Thoracic aorta (tissue), 2 donors: Measurements from ENCODE around the gene KLHL3. TPM values are rescaled to one million over a fixed set of nuclear protein-coding genes. Genes with fewer than 3 reads are reported as not detected.

Source experiments
- ATAC-seq: fragments of 150-250 bp; one replicate; pipeline ENCODE4 v1.8.0; 2017; ENCODE audit warnings: low read depth; ENCODE audit not compliant: insufficient number of reproducible peaks, low FRiP score
- DNase-seq: peaks from one replicate; pipeline ENCODE4 v3.0.0-alpha.2; 2020; ENCODE audit warnings: low spot score
- H3K27ac ChIP-seq, 2 donors: fragments of 200-600 bp; sonication (generic); 1 replicate in 1 of 2; 2 replicates in 1 of 2; pipeline ENCODE4 v1.5.1; 2016; ENCODE audit warnings: mild to moderate bottlenecking in 2 of 2, moderate library complexity in 2 of 2
- H3K27me3 ChIP-seq: fragments of 200-600 bp; sonication (generic); replicated peaks from 2 replicates; pipeline ENCODE4 v1.6.0; 2016; ENCODE audit warnings: mild to moderate bottlenecking; ENCODE audit not compliant: insufficient read depth
- H3K36me3 ChIP-seq: fragments of 200-600 bp; sonication (generic); one replicate; pipeline ENCODE4 v1.5.1; 2016
- H3K4me1 ChIP-seq, 2 donors: fragments of 200-600 bp; sonication (generic); 1 replicate in 1 of 2; 2 replicates in 1 of 2; pipeline versions ENCODE4 v1.5.1 to v1.6.0; 2016; ENCODE audit warnings: low read depth in 2 of 2, mild to moderate bottlenecking in 1 of 2; ENCODE audit not compliant: control insufficient read depth in 1 of 2
- H3K4me3 ChIP-seq: fragments of 200-600 bp; sonication (generic); 2 replicates; pipeline ENCODE4 v1.5.1; 2016; ENCODE audit warnings: mild to moderate bottlenecking
- H3K9me3 ChIP-seq: fragments of 200-600 bp; sonication (generic); 2 replicates; pipeline ENCODE4 v1.5.1; 2016
- total RNA-seq, 2 donors: library from RNA; depleted of rRNA; stranded (reverse); fragments of >200 nt; gene quantifications; one replicate each; pipeline versions ENCODE4 v1.1.0 to v1.2.3, GENCODE V29; 2016
- TF ChIP-seq, protein P1 (sequence below): fragments of 200-600 bp; sonication (generic); IDR thresholded peaks from one replicate; pipeline ENCODE4 v1.5.1; 2019; ENCODE audit warnings: antibody characterized with exemption

Gene KLHL3
- total RNA-seq, 2 donors from 2014 or later: 9.1 to 12.8 TPM

DNA sequence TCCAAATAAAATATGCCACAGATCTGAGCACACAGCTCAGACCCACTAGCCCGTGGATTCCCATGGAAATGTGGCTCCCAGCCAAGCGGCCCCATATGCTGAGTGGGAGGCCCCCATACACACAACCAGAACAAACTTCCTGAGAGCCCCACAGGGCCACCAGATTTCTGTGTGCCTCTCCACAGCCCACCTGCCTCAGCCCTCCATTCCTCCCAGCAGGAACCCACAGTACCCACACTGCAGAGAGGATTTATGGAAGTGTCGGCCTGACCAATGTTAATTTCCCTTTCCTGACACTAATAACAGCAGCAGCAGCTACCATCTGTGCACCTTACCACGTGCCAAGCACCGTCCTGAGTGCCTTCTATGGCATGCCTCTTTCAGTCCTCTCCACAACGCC, 137.5 kb downstream of the KLHL3 start:
- Histone ChIP-seq H3K4me1 (no peaks in the 10 kb centered on the region), H3K9me3 (no peaks in the 10 kb centered on the region), H3K27ac (no peak overlapping the region), H3K36me3 (no peaks in the 10 kb centered on the region), H3K27me3 (no peaks in the 10 kb centered on the region), H3K4me3 (no peak overlapping the region)
- DNase-seq (no peak), ATAC-seq (no peak)
- TF ChIP-seq, protein P1, sequence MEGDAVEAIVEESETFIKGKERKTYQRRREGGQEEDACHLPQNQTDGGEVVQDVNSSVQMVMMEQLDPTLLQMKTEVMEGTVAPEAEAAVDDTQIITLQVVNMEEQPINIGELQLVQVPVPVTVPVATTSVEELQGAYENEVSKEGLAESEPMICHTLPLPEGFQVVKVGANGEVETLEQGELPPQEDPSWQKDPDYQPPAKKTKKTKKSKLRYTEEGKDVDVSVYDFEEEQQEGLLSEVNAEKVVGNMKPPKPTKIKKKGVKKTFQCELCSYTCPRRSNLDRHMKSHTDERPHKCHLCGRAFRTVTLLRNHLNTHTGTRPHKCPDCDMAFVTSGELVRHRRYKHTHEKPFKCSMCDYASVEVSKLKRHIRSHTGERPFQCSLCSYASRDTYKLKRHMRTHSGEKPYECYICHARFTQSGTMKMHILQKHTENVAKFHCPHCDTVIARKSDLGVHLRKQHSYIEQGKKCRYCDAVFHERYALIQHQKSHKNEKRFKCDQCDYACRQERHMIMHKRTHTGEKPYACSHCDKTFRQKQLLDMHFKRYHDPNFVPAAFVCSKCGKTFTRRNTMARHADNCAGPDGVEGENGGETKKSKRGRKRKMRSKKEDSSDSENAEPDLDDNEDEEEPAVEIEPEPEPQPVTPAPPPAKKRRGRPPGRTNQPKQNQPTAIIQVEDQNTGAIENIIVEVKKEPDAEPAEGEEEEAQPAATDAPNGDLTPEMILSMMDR: no peak

DNA sequence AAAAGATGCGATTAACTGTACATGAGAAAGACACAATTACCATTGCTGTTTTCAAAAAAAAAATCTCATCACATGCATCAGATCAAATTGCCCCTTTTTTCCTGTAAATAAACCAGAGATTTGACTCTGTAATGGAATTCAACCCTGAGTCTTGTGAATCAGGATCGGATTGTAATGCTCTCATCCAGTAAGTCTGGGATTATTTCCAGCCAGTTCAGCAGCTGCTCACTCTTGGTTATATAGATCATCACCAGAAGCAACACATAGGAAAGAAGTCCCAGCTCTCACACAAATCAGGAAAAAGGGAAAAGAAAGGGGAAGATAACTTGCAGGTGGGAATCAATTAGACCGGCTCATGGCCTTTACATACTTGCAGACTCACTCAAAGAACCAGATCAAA, 138.9 kb downstream of the KLHL3 start:
- Histone ChIP-seq H3K36me3 (no peaks in the 10 kb centered on the region), H3K4me3 (no peak overlapping the region), H3K9me3 (peaks cover 7% of the 10 kb centered on the region), H3K4me1 (no peaks in the 10 kb centered on the region), H3K27ac (no peak overlapping the region), H3K27me3 (no peaks in the 10 kb centered on the region)
- TF ChIP-seq, protein P1: no peak
- DNase-seq (no peak), ATAC-seq (no peak)

DNA sequence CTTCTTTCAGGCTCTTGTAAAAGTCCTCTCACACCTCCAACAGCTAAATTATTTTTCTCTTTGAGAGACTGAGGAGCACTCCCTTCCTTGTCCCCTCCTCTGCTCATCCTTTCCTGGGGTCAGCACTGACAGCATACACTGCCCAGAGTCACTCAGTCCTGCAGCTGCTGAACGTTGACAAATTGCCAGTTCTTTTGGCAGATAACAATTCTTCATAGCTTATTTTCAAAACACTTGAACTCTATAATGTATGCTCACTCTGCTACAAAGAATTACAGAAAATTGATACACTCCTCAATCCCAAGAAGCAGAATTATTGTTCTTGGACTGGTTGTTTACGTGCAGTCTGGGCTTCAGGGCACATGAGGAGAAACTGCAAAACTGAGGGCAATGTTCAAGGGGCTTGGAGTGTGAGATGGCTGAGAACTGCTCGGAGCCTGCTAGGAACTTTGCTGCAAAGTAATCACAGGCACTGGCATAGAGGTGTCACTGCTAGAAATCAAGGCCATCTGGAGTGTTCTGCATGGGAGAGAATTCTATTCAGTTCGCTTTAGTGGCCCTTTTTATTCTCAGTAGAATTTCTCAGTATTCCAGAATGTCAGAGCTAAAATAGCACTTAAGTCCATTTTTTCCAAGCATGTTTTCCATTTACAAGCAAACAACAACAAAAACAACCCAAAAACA, 140.4 kb downstream of the KLHL3 start:
- no peak overlapping the region for H3K4me3 ChIP-seq
- no peak overlapping the region for H3K27ac ChIP-seq
- ATAC-seq (no peak), DNase-seq (no peak)
- no peaks in the 10 kb centered on the region for H3K36me3 ChIP-seq
- TF ChIP-seq, protein P1: no peak
- H3K4me1 ChIP-seq: no peaks in the 10 kb centered on the region
- H3K27me3 ChIP-seq: no peaks in the 10 kb centered on the region
- peaks cover 7% of the 10 kb centered on the region for H3K9me3 ChIP-seq

DNA sequence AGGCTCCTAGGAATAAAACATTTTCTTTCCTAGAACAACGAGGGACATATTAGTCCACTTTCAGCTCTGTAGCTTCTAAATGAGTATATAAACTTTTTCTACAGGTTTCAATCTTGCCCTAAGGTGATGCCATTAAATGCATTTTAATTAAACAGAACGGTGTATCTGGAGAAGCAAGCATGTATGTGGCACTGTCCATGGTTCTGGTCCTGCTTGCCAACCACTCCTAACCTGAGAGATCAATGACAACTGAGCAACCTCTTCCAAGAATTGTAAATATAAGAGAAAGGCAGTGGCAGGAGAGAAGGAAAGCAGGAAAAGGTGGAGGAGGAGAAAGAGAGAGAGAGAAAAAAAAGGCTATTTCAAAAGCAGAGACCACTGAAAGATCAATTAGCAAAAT, 141.2 kb downstream of the KLHL3 start:
- TF ChIP-seq, protein P1: no peak

DNA sequence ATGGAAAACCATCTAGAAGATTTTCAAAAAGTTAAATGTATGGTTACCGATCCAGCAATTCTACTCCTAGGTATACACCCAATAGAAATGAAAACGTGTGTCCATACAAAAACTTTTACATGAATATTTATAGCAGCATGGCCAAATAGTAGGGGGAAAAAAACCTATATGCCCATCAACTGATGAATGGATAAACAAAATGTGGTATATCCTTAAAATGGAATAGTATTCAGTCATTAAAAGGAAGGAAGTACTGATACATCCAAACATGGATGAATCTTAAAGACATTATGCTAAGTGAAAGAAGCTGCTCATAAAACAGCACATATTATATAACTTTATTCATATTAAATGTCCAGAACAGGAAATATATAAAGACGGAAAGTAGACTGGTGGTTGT, 143.6 kb downstream of the KLHL3 start:
- H3K4me1 ChIP-seq: no peaks in the 10 kb centered on the region
- TF ChIP-seq, protein P1: no peak
- H3K36me3 ChIP-seq: no peaks in the 10 kb centered on the region
- no peak overlapping the region for H3K4me3 ChIP-seq
- ATAC-seq (no peak), DNase-seq (no peak)
- H3K27me3 ChIP-seq: no peaks in the 10 kb centered on the region
- H3K9me3 ChIP-seq: peaks cover 7% of the 10 kb centered on the region
- no peak overlapping the region for H3K27ac ChIP-seq

More for the DNA sequence above, 141.2 kb downstream of the KLHL3 start:
- no peak for ATAC-seq
- peaks cover 7% of the 10 kb centered on the region for H3K9me3 ChIP-seq
- DNase-seq: no peak
- no peaks in the 10 kb centered on the region for H3K27me3 ChIP-seq
- H3K27ac ChIP-seq: no peak overlapping the region
- no peaks in the 10 kb centered on the region for H3K4me1 ChIP-seq
- H3K36me3 ChIP-seq: no peaks in the 10 kb centered on the region
- H3K4me3 ChIP-seq: no peak overlapping the region
